ENCODE results near the gene HLA-DQA1.

Gene HLA-DQA1

GRCh38 chr6:32664354-32664753, 27.1 kb downstream of the HLA-DQA1 start:
- H2AFZ ChIP-seq = no peak overlapping the region
- H3K36me3 ChIP-seq (ENCODE audit: control insufficient read depth, insufficient read depth, low read length) = no peaks in the 10 kb centered on the region
- no peaks in the 10 kb centered on the region for H3K27me3 ChIP-seq (ENCODE audit: control insufficient read depth, insufficient read depth, low read length)
- no peaks in the 10 kb centered on the region for H3K79me2 ChIP-seq
- TF ChIP-seq, protein P1, sequence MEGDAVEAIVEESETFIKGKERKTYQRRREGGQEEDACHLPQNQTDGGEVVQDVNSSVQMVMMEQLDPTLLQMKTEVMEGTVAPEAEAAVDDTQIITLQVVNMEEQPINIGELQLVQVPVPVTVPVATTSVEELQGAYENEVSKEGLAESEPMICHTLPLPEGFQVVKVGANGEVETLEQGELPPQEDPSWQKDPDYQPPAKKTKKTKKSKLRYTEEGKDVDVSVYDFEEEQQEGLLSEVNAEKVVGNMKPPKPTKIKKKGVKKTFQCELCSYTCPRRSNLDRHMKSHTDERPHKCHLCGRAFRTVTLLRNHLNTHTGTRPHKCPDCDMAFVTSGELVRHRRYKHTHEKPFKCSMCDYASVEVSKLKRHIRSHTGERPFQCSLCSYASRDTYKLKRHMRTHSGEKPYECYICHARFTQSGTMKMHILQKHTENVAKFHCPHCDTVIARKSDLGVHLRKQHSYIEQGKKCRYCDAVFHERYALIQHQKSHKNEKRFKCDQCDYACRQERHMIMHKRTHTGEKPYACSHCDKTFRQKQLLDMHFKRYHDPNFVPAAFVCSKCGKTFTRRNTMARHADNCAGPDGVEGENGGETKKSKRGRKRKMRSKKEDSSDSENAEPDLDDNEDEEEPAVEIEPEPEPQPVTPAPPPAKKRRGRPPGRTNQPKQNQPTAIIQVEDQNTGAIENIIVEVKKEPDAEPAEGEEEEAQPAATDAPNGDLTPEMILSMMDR (IDR thresholded peaks at IDR 0.05) = no peak
- no peak overlapping the region for H3K9ac ChIP-seq
- H3K9me3 ChIP-seq (ENCODE audit: control insufficient read depth, low read length) = no peaks in the 10 kb centered on the region
- no peak overlapping the region for H3K4me3 ChIP-seq (ENCODE audit: low read depth, low read length)
- no peak overlapping the region for H3K27ac ChIP-seq
- H3K4me1 ChIP-seq = no peaks in the 10 kb centered on the region
- H3K4me2 ChIP-seq (ENCODE audit: low read length) = no peak overlapping the region

DNA sequence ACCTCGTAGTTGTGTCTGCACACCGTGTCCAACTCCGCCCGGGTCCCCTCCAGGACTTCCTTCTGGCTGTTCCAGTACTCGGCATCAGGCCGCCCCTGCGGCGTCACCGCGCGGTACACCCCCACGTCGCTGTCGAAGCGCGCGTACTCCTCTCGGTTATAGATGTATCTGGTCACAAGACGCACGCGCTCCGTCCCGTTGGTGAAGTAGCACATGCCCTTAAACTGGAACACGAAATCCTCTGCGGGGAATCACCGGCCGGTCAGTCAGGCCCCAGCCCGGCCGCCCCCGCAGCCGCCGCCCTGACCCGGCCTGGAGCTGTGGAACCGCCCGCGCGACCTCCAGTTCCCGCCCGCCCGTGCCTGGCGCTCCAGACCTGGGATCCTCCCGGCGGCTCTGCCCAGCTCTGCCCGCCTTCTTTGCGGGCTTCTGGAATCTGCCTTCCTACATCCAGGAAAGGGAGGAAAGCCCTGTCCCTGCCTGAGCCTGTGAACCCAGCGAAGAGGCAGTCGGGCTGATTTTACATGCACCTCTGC, 27.7 kb downstream of the HLA-DQA1 start:
- Histone ChIP-seq H3K79me2 (no peaks in the 10 kb centered on the region), H3K27ac (no peak overlapping the region), H3K9me3 (ENCODE audit: control insufficient read depth, low read length) (no peaks in the 10 kb centered on the region), H3K4me3 (ENCODE audit: low read depth, low read length) (no peak overlapping the region), H3K4me2 (ENCODE audit: low read length) (no peak overlapping the region), H3K36me3 (ENCODE audit: control insufficient read depth, insufficient read depth, low read length) (no peaks in the 10 kb centered on the region), H3K27me3 (ENCODE audit: control insufficient read depth, insufficient read depth, low read length) (no peaks in the 10 kb centered on the region), H3K4me1 (no peaks in the 10 kb centered on the region), H2AFZ (no peak overlapping the region), H3K9ac (no peak overlapping the region)
- TF ChIP-seq, protein P1 (IDR thresholded peaks at IDR 0.05) = no peak

GRCh38 chr6:32665661-32666060, 28.5 kb downstream of the HLA-DQA1 start:
- Histone ChIP-seq H3K9ac (no peak overlapping the region), H3K4me2 (ENCODE audit: low read length) (no peak overlapping the region), H3K36me3 (ENCODE audit: control insufficient read depth, insufficient read depth, low read length) (no peaks in the 10 kb centered on the region), H3K4me1 (no peaks in the 10 kb centered on the region), H3K79me2 (no peaks in the 10 kb centered on the region), H2AFZ (no peak overlapping the region), H3K9me3 (ENCODE audit: control insufficient read depth, low read length) (no peaks in the 10 kb centered on the region), H3K4me3 (ENCODE audit: low read depth, low read length) (no peak overlapping the region), H3K27me3 (ENCODE audit: control insufficient read depth, insufficient read depth, low read length) (no peaks in the 10 kb centered on the region), H3K27ac (no peak overlapping the region)
- TF ChIP-seq, protein P1 (IDR thresholded peaks at IDR 0.05) = no peak

- TF ChIP-seq, protein P1 (IDR thresholded peaks at IDR 0.05) = no peak
- Histone ChIP-seq H3K4me2 (ENCODE audit: low read length) (peak within 1 kb of the TSS; percentile 35), H3K9me3 (ENCODE audit: control insufficient read depth, low read length) (no peaks in the 10 kb centered on the region), H3K4me3 (ENCODE audit: low read depth, low read length) (peak within 1 kb of the TSS; percentile 16), H3K79me2 (no peaks in the 10 kb centered on the region), H3K27ac (peak within 1 kb of the TSS; percentile 68), H3K9ac (no peak within 1 kb of the TSS), H2AFZ (no peak within 1 kb of the TSS), H3K36me3 (ENCODE audit: control insufficient read depth, insufficient read depth, low read length) (no peaks in the 10 kb centered on the region), H3K4me1 (no peaks in the 10 kb centered on the region), H3K27me3 (ENCODE audit: control insufficient read depth, insufficient read depth, low read length) (no peaks in the 10 kb centered on the region)
Observed at GRCh38 chr6:32666420-32667300, 29.5 kb downstream of the HLA-DQA1 start, which contains the start of gene HLA-DQB1. Gene HLA-DQB1 (minus strand): TSS chr6:32666657. CDS start chr6:32666607, 50 bp downstream.
